DMS 273 (cell line): ENCODE measurements around the gene HECW1.
A peak's percentile ranks its signal among the peaks of the same experiment; 100 is the strongest.

Experiments
- DNase-seq: peaks from one replicate; lab custom pipeline; 2025; ENCODE audit not compliant: unreplicated experiment; lab: John Stamatoyannopoulos, UW

Gene HECW1

GRCh38 chr7:43528576-43529354 is 416.3 kb downstream of the HECW1 start:
- no peak for DNase-seq

- no peak for DNase-seq
These were observed 418.3 kb downstream of the HECW1 start for GRCh38 chr7:43530553-43531410.

GRCh38 chr7:43531700-43532099 is 419.3 kb downstream of the HECW1 start:
- DNase-seq, result peak; percentile 99

GRCh38 chr7:43533801-43534479 is 421.5 kb downstream of the HECW1 start:
- DNase-seq, result no peak

GRCh38 chr7:43535031-43535451 is 422.6 kb downstream of the HECW1 start:
- DNase-seq, result peak; percentile 16

GRCh38 chr7:43535810-43536585 is 423.6 kb downstream of the HECW1 start:
- no peak for DNase-seq

GRCh38 chr7:43536773-43537172 is 424.3 kb downstream of the HECW1 start:
- no peak for DNase-seq

- DNase-seq, result no peak
These were observed 425.4 kb downstream of the HECW1 start for GRCh38 chr7:43537765-43538403.

GRCh38 chr7:43538404-43538771 is 425.9 kb downstream of the HECW1 start:
- DNase-seq, result no peak

- no peak for DNase-seq
These were observed 428.0 kb downstream of the HECW1 start for GRCh38 chr7:43540471-43540870.

GRCh38 chr7:43542716-43543115 is 430.3 kb downstream of the HECW1 start:
- no peak for DNase-seq

GRCh38 chr7:43546231-43546630 is 433.8 kb downstream of the HECW1 start:
- DNase-seq, result no peak

GRCh38 chr7:43550427-43550826 is 438.0 kb downstream of the HECW1 start:
- no peak for DNase-seq

- DNase-seq, result no peak
These were observed 439.7 kb downstream of the HECW1 start for GRCh38 chr7:43552122-43552521.

GRCh38 chr7:43553999-43554398 is 441.6 kb downstream of the HECW1 start:
- no peak for DNase-seq

- no peak for DNase-seq
These were observed 442.0 kb downstream of the HECW1 start for GRCh38 chr7:43554423-43554822.

- DNase-seq, result no peak
These were observed 445.5 kb downstream of the HECW1 start for GRCh38 chr7:43557831-43558495.

GRCh38 chr7:43559171-43559945 is 446.9 kb downstream of the HECW1 start:
- no peak for DNase-seq

GRCh38 chr7:43559946-43560335 is 447.5 kb downstream of the HECW1 start:
- no peak for DNase-seq
